Activated T-cell treated with anti-CD3 and anti-CD28 coated beads, Interleukin-2, amount 50 U/mL, for 4 hours (primary cell): ENCODE results near the gene SUFU. TPM values are rescaled to one million over a fixed set of nuclear protein-coding genes. Genes with fewer than 3 reads are reported as not detected.
"Not testable (repeated sequence)": the region's sequence is repeated elsewhere in the genome, so short reads cannot be mapped to it uniquely, and the experiment has no call there.

Experiments
- ATAC-seq, 2 donors: fragments of 200-7000 bp; cut with Tn5 transposase; one replicate each; pipeline ENCODE4 v1.10.0; 2021
- DNase-seq: peaks from one replicate; pipeline ENCODE4 v3.0.0-alpha.2; 2020
- H3K27me3 Mint-ChIP-seq: one replicate; pipeline ENCODE4 v1.8.0; 2021; ENCODE audit warnings: low read depth, mixed read lengths
- H3K36me3 Mint-ChIP-seq: one replicate; pipeline ENCODE4 v1.8.0; 2022; ENCODE audit warnings: mixed read lengths; ENCODE audit not compliant: insufficient read depth
- H3K4me1 Mint-ChIP-seq: one replicate; pipeline ENCODE4 v1.8.0; 2021; ENCODE audit warnings: low read depth, mixed read lengths
- H3K4me3 Mint-ChIP-seq: one replicate; pipeline ENCODE4 v1.8.0; 2021; ENCODE audit warnings: mild to moderate bottlenecking, moderate library complexity, mixed read lengths
- H3K9me3 Mint-ChIP-seq: one replicate; pipeline ENCODE4 v1.8.0; 2021; ENCODE audit warnings: mixed read lengths
- total RNA-seq, 3 donors: library from RNA; stranded (reverse); gene quantifications; one replicate each; pipeline ENCODE4 v1.2.1, GENCODE V29; 2021

Gene SUFU
- total RNA-seq, 3 donors from 2014 or later: 8.7 to 8.8 (median 8.8) TPM

DNA sequence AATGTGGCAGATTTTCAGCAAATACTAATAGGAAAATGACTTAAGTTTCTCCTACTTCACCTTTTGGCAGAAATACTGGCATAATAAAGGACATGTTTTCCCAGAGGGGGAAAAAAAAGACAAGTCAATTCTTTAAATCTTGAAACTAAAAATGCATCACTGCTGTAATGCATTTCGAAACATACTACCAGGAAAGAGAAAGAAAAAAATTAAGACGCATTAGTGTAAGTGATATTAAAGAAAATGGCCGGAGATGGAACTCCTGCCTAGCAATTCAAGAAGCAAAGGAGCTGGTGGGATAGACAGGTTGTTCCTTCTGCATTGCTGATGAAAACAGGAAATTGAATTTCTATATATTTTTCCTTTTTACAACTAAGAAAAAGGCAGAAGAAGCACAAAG lies 4.4 kb upstream of the SUFU start:
- peaks cover 25% of the 10 kb centered on the region for H3K4me1 Mint-ChIP-seq
- no peak overlapping the region for H3K4me3 Mint-ChIP-seq
- peaks cover 7% of the 10 kb centered on the region for H3K36me3 Mint-ChIP-seq
- ATAC-seq (no peak), DNase-seq (no peak)
- H3K27me3 Mint-ChIP-seq: no peaks in the 10 kb centered on the region
- no peaks in the 10 kb centered on the region for H3K9me3 Mint-ChIP-seq

DNA sequence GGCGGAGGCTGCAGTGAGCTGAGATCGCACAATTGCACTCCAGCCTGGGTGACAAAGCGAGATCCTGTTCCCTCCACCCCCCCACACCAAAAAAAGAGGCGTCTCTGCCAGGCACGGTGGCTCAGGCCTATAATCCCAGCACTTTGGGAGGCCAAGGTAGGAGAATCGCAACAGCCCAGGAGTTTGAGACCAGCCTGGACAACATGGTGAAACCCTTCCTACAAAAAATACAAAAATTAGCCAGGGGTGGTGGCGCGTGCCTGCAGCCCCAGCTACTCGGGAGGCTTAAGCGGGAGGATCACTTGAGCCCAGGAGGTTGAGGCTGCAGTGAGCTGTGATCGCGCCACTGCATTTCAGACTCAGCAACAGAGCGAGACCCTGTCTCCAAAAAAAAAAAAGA lies 3.1 kb upstream of the SUFU start:
- DNase-seq, H3K4me3 Mint-ChIP-seq, H3K27me3 Mint-ChIP-seq, ATAC-seq, H3K36me3 Mint-ChIP-seq, H3K9me3 Mint-ChIP-seq: not testable (repeated sequence)
- H3K4me1 Mint-ChIP-seq: peaks cover 36% of the 10 kb centered on the region

DNA sequence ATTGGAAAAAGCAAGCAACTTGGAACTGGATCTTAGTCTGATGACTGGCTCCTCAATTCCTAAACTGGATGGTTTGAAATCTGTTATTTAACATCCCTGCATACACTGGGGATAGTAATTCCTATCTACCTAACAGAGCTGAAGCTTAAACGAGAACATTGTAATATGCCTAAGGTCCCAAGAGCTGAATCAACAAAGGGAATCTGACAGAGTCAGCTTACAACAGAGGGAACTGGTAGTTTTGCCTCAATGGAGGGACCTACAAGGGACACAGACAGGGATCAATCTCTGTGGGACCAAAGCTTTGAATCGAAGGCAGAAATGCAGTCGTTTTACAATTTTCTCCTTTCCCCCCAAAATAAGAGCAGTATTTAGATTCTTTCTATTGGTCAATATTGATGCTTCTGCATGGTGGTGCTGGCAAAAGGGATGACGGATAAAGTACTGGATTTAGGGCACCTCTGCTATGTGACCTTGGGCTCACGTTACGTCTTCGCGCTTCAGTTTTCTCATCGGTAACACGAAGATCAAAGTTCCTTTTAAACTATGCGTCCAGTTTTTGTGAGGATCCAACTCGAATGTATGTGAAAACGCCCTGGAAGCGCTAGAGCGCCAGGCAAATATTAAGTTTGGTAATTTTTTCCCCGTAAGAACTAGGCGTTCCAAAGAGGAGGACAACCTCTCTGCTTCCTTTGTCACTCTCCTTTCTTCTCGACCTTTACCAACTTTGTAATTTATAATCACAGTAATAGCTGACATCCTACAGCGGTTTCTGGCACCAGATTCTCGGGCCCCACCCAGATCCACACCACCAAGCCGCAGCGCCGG lies 2.4 kb upstream of the SUFU start:
- Mint-ChIP-seq H3K36me3 (peaks cover 7% of the 10 kb centered on the region), H3K27me3 (no peaks in the 10 kb centered on the region), H3K4me3 (no peak overlapping the region), H3K9me3 (no peaks in the 10 kb centered on the region), H3K4me1 (peaks cover 39% of the 10 kb centered on the region)
- ATAC-seq (no peak), DNase-seq (no peak)

DNA sequence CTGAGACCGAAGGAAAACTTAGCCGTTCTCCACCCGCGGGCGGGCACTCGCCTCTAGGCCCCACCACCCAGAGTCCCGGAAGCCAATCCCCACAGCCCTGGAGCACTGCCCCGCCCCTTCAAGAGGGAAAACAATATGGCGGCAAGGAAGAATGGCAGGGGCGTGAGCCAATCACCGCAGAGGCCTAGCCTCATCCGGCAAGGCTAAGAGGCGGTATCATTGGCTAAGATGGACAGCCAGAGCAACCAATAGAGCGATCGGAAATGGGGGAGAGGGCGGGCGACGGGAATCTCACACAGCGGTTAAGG lies 1.8 kb upstream of the SUFU start:
- Mint-ChIP-seq H3K4me1 (peaks cover 41% of the 10 kb centered on the region), H3K36me3 (peaks cover 7% of the 10 kb centered on the region), H3K9me3 (no peaks in the 10 kb centered on the region), H3K27me3 (no peaks in the 10 kb centered on the region), H3K4me3 (no peak overlapping the region)
- peak; percentile 79 for ATAC-seq
- peak; percentile 97 for DNase-seq

DNA sequence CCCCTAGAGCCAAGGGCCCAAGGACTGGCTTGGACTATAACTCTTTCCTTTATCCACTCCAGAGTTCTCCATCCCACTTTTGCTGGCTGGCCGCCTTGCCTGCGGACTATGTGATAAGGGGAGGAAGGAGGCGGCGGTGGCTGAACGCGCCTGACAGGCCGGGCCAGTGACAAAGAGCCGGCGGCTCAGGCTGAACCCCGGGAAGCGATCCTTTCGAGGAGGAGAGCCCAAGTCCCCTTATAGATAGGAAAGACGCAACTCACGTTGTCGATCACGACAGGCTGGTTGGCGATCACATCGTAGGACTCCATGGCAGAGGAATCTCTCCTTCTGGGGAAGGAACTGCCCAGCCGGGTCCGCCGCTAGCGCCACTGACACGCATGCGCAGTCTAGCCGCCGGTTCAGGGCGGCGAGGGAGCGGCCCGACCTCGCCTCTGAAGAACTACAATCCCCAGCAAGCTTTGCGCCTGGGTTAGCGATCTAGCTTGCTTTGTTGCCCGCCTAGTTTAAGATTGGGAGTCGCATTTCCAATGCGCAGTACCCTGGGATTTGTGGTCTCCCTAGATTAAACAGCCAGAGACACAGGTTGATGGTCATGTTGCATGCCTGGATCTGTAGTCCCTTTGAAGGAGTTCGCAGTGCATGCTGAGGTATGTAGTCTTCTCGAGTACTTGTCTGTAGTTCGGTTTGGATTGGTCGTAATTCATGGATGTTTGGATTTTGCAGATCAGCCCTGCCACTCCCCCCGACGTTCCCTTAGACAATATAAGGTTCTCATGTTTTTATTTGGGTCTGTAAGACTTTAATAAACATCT lies 1.2 kb upstream of the SUFU start, which contains the start of gene ACTR1A:
Gene ACTR1A, minus strand, starts transcription at position 376 of the 815 bp plus-strand sequence. Its CDS starts 65 bp downstream, at position 311.
- Mint-ChIP-seq H3K4me1 (peaks cover 40% of the 10 kb centered on the region), H3K4me3 (no peak within 1 kb of the TSS), H3K27me3 (no peaks in the 10 kb centered on the region), H3K36me3 (peaks cover 7% of the 10 kb centered on the region), H3K9me3 (no peaks in the 10 kb centered on the region)
- peak; percentile 91 for DNase-seq
- ATAC-seq: peak; percentile 57 to 59

- Mint-ChIP-seq H3K36me3 (peaks cover 7% of the 10 kb centered on the region), H3K9me3 (no peaks in the 10 kb centered on the region), H3K4me1 (peaks cover 31% of the 10 kb centered on the region), H3K4me3 (no peak overlapping the region), H3K27me3 (no peaks in the 10 kb centered on the region)
- DNase-seq (peak; percentile 12), ATAC-seq (no peak)
Observed at GRCh38 chr10:102504179-102504975, 605 bp downstream of the SUFU start.

DNA sequence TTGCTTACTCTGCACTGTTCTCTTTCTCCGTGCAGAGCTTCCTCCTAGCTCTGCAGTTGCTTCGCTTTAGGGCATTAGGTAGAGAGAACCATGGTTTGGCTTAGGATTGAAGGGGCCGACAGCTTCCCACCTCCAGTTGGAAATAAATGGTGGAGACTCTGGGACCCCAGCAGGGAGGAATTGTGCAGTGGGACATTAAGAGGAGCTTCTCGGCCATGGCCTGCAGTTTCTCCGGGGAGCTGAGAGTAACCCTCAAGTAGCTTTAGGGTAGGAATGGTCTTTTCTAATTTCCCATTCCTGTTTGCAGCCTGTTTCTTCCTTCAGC lies 1.2 kb downstream of the SUFU start:
- no peaks in the 10 kb centered on the region for H3K27me3 Mint-ChIP-seq
- ATAC-seq (no peak), DNase-seq (no peak)
- H3K4me1 Mint-ChIP-seq: peaks cover 27% of the 10 kb centered on the region
- no peak overlapping the region for H3K4me3 Mint-ChIP-seq
- no peaks in the 10 kb centered on the region for H3K9me3 Mint-ChIP-seq
- peaks cover 9% of the 10 kb centered on the region for H3K36me3 Mint-ChIP-seq

DNA sequence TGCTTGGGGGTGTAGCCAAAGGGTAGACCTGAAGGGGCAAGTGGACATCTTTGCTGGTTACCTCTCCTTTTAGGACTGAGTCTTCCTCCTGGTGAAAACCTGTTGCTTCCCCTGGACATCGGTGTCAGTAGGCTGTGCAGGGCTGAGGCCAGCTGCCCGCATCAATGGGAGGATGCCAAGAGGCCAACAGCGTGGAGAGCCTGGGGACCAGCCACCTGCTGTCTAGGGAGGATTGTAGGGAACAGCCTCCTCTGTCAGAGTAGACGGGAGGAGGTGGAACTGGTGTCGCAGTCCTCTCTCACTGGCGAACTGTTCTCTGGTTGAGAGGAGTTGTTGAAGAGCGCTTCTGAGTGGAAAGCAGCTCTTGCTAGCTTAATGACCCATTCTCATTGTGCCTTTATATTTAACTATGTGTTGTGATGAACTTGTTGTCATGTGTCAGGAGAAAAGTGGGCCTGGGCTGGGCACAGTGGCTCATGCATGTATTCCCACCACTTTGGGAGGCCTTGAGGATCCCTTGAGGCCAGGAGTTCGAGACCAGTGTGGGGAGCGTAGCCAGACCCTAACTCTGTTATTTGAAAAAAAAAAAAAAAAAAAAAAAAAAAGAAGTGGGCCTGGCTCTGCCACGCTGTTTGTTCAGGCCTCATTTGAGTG lies 1.8 kb downstream of the SUFU start:
- H3K9me3 Mint-ChIP-seq: no peaks in the 10 kb centered on the region
- no peak for DNase-seq
- no peak for ATAC-seq
- peaks cover 9% of the 10 kb centered on the region for H3K36me3 Mint-ChIP-seq
- H3K27me3 Mint-ChIP-seq: no peaks in the 10 kb centered on the region
- H3K4me3 Mint-ChIP-seq: no peak overlapping the region
- peaks cover 24% of the 10 kb centered on the region for H3K4me1 Mint-ChIP-seq

GRCh38 chr10:102507521-102507920 lies 3.7 kb downstream of the SUFU start:
- Mint-ChIP-seq H3K27me3 (no peaks in the 10 kb centered on the region), H3K9me3 (no peaks in the 10 kb centered on the region), H3K36me3 (peaks cover 9% of the 10 kb centered on the region), H3K4me3 (no peak overlapping the region), H3K4me1 (peaks cover 33% of the 10 kb centered on the region)
- DNase-seq (no peak), ATAC-seq (no peak)

GRCh38 chr10:102508506-102508905 lies 4.7 kb downstream of the SUFU start:
- H3K4me3 Mint-ChIP-seq: no peak overlapping the region
- ATAC-seq (no peak), DNase-seq (no peak)
- peaks cover 14% of the 10 kb centered on the region for H3K36me3 Mint-ChIP-seq
- peaks cover 35% of the 10 kb centered on the region for H3K4me1 Mint-ChIP-seq
- no peaks in the 10 kb centered on the region for H3K9me3 Mint-ChIP-seq
- H3K27me3 Mint-ChIP-seq: no peaks in the 10 kb centered on the region

DNA sequence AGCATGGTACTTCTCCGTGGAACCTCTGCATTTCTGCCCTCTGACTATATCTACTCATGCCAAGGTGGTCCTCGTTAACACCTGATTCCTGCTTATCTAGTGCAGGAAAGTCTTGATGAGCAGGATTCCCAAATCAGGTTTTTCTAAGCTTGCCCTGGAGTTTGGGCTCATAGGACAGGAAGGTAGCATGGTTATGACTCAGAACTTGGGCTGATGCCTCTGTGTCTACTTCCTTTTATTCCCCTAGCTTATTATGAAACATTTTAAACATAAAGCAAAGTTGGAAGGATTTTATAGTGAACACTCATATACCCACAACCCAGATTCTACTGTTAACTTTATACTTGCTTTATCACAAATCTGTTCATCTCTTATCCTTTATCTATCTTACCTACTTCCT lies 5.6 kb downstream of the SUFU start:
- peaks cover 19% of the 10 kb centered on the region for H3K36me3 Mint-ChIP-seq
- no peak overlapping the region for H3K4me3 Mint-ChIP-seq
- no peak for DNase-seq
- H3K4me1 Mint-ChIP-seq: peaks cover 35% of the 10 kb centered on the region
- H3K9me3 Mint-ChIP-seq: no peaks in the 10 kb centered on the region
- H3K27me3 Mint-ChIP-seq: no peaks in the 10 kb centered on the region
- no peak for ATAC-seq

DNA sequence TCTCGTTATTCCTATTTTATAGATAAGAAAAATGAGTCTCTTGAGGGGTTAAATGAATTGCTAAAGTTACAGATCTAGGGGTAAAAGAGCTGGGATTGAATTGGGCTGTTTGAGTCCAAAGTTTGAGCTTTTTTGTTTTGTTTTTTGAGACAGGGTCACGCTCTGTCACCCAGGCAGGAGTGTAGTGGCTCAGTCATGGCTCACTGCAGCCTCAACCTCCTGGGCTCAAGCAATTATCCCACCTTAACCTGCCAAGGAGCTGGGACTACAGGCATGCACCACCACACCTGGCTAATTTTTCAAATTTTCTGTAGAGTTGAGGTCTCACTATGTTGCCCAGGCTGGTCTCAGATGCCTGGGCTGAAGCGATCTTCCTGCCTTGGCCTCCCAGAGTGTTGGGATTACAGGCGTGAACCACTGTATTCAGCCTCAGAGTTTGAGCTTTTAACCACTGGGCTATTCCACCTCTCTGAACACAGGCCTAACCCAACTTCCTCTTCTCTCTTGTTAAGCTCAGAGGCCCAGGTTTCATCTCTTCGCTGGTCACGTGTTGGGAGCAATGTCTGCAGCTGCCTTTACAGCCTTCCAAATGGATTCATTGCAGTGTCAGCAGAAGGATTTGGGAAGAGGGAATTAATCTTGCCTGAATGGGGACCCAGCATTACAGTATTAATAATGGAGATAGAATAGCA lies 8.0 kb downstream of the SUFU start:
- DNase-seq (no peak), ATAC-seq (no peak)
- H3K4me3 Mint-ChIP-seq: no peak overlapping the region
- H3K36me3 Mint-ChIP-seq: peaks cover 19% of the 10 kb centered on the region
- H3K27me3 Mint-ChIP-seq: no peaks in the 10 kb centered on the region
- no peaks in the 10 kb centered on the region for H3K9me3 Mint-ChIP-seq
- peaks cover 21% of the 10 kb centered on the region for H3K4me1 Mint-ChIP-seq

DNA sequence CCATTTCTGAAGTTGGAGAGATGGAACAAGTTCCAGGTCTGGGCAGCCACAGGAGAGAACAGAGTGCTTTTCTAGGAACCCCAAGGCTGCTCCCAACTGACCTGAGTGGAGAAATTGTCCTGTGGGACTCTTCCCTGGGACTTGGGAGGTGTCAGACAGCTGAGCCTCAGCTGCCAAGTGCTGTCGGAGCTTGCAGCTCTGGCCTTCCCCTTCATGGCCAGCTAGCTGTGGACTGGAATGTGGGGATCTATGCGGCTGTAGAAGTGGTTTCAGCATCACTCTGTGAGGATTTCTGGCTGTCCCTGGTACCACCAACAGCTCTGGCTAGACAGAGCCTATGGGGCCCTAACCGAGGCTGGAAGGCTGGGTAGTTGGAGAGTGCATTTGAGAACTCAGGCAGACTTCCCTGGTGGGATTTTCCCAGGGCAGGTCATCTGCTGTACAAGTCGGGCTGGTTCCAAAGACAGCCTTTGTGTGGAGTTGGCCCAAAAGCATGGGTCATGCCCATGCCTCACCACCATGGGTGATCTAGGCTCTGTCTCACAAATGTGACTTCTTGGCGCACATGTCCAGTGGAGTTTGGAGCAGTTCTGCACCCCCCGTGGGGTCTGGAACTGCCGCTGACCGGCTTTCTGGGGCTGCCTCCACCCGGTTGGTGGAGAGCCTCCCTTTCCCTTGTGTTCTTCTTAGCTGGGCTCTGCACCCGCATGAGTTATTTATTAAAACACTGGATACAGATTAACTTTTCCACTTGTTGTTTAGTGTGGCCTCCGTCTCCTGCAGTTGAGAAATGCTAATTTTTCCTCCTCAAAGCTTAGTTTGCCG lies 10.9 kb downstream of the SUFU start:
- no peaks in the 10 kb centered on the region for H3K27me3 Mint-ChIP-seq
- H3K9me3 Mint-ChIP-seq: no peaks in the 10 kb centered on the region
- ATAC-seq: no peak
- H3K36me3 Mint-ChIP-seq: peaks cover 16% of the 10 kb centered on the region
- DNase-seq: no peak
- peaks cover 14% of the 10 kb centered on the region for H3K4me1 Mint-ChIP-seq
- H3K4me3 Mint-ChIP-seq: no peak overlapping the region
